Neural cell (in vitro differentiated cells): Measurements from ENCODE around the gene TMEM234. TPM values are rescaled to one million over a fixed set of nuclear protein-coding genes. Genes with fewer than 3 reads are reported as not detected.

Experiments
- H2AFZ ChIP-seq: fragments of 200-600, 300-800 bp; sonication (generic), shearing (Covaris generic); 2 replicates; pipeline ENCODE4 v1.6.0; 2014; ENCODE audit warnings: low read depth, mild to moderate bottlenecking, antibody characterized with exemption, low read length, moderate library complexity
- H3F3A ChIP-seq: fragments of 200-600 bp; shearing (Covaris generic); 2 replicates; pipeline ENCODE4 v1.6.1; 2016; ENCODE audit warnings: mild to moderate bottlenecking, moderate library complexity, mixed read lengths, antibody characterized with exemption, low read length; ENCODE audit not compliant: insufficient read depth, poor library complexity, severe bottlenecking
- H3K27ac ChIP-seq: fragments of 200-600, 300-800 bp; sonication (generic), shearing (Covaris generic); 2 replicates; pipeline ENCODE4 v1.5.1; 2014; ENCODE audit warnings: mild to moderate bottlenecking, low read length, moderate library complexity
- H3K27me3 ChIP-seq: fragments of 300-800, 200-600 bp; sonication (generic), shearing (Covaris generic); 2 replicates; pipeline ENCODE4 v1.6.0; 2014; ENCODE audit warnings: mild to moderate bottlenecking, low read depth, low read length, moderate library complexity; ENCODE audit not compliant: insufficient read depth
- H3K36me3 ChIP-seq: fragments of 300-800, 200-600 bp; sonication (generic), shearing (Covaris generic); 2 replicates; pipeline ENCODE4 v1.5.1; 2014; ENCODE audit warnings: mild to moderate bottlenecking, antibody characterized with exemption, low read length, moderate library complexity; ENCODE audit not compliant: insufficient read depth
- H3K4me2 ChIP-seq: fragments of 300-800, 200-600 bp; sonication (generic), shearing (Covaris generic); 2 replicates; pipeline ENCODE4 v1.6.0; 2014; ENCODE audit warnings: mild to moderate bottlenecking, low read length
- H3K4me3 ChIP-seq: fragments of 300-800, 200-600 bp; sonication (generic), shearing (Covaris generic); 2 replicates; pipeline ENCODE4 v1.5.1; 2014; ENCODE audit warnings: mild to moderate bottlenecking, low read length, moderate library complexity
- H3K79me2 ChIP-seq: fragments of 200-600 bp; shearing (Covaris generic); replicated peaks from 2 replicates; pipeline ENCODE4 v1.6.0; 2014; ENCODE audit warnings: mild to moderate bottlenecking, low read length, moderate library complexity; ENCODE audit not compliant: insufficient read depth
- H3K9ac ChIP-seq: fragments of 300-800, 200-600 bp; sonication (generic), shearing (Covaris generic); 2 replicates; pipeline ENCODE4 v1.6.1; 2016; ENCODE audit warnings: mild to moderate bottlenecking, low read length, mixed read lengths
- H3K9me2 ChIP-seq: fragments of 200-600 bp; shearing (Covaris generic); 2 replicates; pipeline ENCODE4 v1.6.1; 2016; ENCODE audit warnings: mild to moderate bottlenecking, low read length, mixed read lengths; ENCODE audit not compliant: insufficient read depth
- H3K9me3 ChIP-seq: fragments of 200-600, 300-800 bp; sonication (generic), shearing (Covaris generic); 2 replicates; pipeline ENCODE4 v1.6.1; 2016; ENCODE audit warnings: mild to moderate bottlenecking, mixed run types, low read length, moderate library complexity, mixed read lengths
- H4K20me1 ChIP-seq: fragments of 200-600 bp; shearing (Covaris generic); 2 replicates; pipeline ENCODE4 v1.6.1; 2016; ENCODE audit warnings: mild to moderate bottlenecking, mixed run types; ENCODE audit not compliant: insufficient read depth
- EP300 ChIP-seq: fragments of 450-650 bp; conservative IDR thresholded peaks from 2 replicates; pipeline ENCODE4 v1.6.1; 2014; ENCODE audit warnings: antibody characterized with exemption, mild to moderate bottlenecking, moderate library complexity; ENCODE audit not compliant: poor library complexity, severe bottlenecking
- EZH2 ChIP-seq: fragments of 200-600, 300-800 bp; shearing (Covaris generic), sonication (generic); IDR thresholded peaks from 2 replicates; pipeline ENCODE4 v1.6.1; 2014; ENCODE audit warnings: antibody characterized with exemption, low read length, borderline replicate concordance, mild to moderate bottlenecking; ENCODE audit not compliant: insufficient read depth, poor library complexity, severe bottlenecking
- MXI1 ChIP-seq: fragments of 450-650 bp; conservative IDR thresholded peaks from 2 replicates; pipeline ENCODE4 v1.6.1; 2014; ENCODE audit warnings: antibody characterized with exemption, mild to moderate bottlenecking; ENCODE audit not compliant: poor library complexity, severe bottlenecking
- POLR2AphosphoS5 ChIP-seq: IDR thresholded peaks from 2 replicates; pipeline ENCODE4 v1.6.1; 2012
- RAD21 ChIP-seq: fragments of 450-650 bp; conservative IDR thresholded peaks from 2 replicates; pipeline ENCODE4 v1.6.1; 2014; ENCODE audit warnings: antibody characterized with exemption, mild to moderate bottlenecking, moderate library complexity
- SMC3 ChIP-seq: fragments of 450-650 bp; conservative IDR thresholded peaks from 2 replicates; pipeline ENCODE4 v1.6.1; 2014; ENCODE audit warnings: antibody characterized with exemption, mild to moderate bottlenecking, moderate library complexity; ENCODE audit not compliant: poor library complexity
- TAF1 ChIP-seq: IDR thresholded peaks from 2 replicates; pipeline ENCODE4 v1.6.1; 2012; ENCODE audit warnings: low read depth
- polyA plus RNA-seq: library from polyadenylated mRNA; depleted of rRNA; stranded (reverse); fragments of >200 nt; gene quantifications from 2 replicates; pipeline ENCODE4 v1.2.3, GENCODE V29; 2014
- TF ChIP-seq, protein P1 (sequence below): IDR thresholded peaks from 2 replicates; pipeline ENCODE4 v1.6.1; 2012; ENCODE audit warnings: borderline replicate concordance
- TF ChIP-seq, protein P2 (sequence below): fragments of 450-650 bp; IDR thresholded peaks from 2 replicates; pipeline ENCODE4 v1.5.1; 2014; ENCODE audit warnings: antibody characterized with exemption, mild to moderate bottlenecking, moderate library complexity; ENCODE audit not compliant: poor library complexity, severe bottlenecking

TMEM234 gene
- polyA plus RNA-seq, 1 donor from 2014 or later, result 24.4 TPM

DNA sequence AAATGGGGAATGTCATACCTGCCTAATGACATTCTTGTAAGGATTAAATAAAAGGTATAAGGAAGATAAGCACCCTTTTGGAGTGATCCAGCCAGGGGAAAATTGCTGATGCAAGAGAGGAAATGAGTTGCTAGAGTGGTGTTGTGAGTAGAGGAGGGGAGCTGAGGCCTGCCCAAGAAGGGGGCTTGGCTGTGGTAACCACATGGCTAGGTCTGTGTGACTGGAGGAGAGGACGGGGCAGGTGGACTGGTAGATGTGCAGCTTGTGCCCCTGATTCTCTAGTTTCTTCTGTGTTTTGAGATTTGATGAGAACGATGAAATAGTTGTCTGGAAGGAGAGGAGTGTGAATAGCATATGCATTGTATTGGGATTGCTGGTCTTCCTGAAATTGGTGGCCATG, 36.1 kb downstream of the TMEM234 start:
- Histone ChIP-seq H3K9ac (no peak overlapping the region), H3K36me3 (no peaks in the 10 kb centered on the region), H4K20me1 (no peaks in the 10 kb centered on the region), H3K9me2 (no peaks in the 10 kb centered on the region), H3K27ac (no peak overlapping the region), H3K4me3 (no peak overlapping the region), H3K79me2 (peaks cover 20% of the 10 kb centered on the region), H3K9me3 (no peaks in the 10 kb centered on the region), H3K27me3 (no peaks in the 10 kb centered on the region), H2AFZ (no peak overlapping the region), H3F3A (no peaks in the 10 kb centered on the region), H3K4me2 (no peak overlapping the region)
- TF ChIP-seq EZH2 (no peak), RAD21 (no peak), SMC3 (no peak), MXI1 (no peak), POLR2AphosphoS5 (no peak), TAF1 (no peak), EP300 (no peak)
- TF ChIP-seq, protein P1, sequence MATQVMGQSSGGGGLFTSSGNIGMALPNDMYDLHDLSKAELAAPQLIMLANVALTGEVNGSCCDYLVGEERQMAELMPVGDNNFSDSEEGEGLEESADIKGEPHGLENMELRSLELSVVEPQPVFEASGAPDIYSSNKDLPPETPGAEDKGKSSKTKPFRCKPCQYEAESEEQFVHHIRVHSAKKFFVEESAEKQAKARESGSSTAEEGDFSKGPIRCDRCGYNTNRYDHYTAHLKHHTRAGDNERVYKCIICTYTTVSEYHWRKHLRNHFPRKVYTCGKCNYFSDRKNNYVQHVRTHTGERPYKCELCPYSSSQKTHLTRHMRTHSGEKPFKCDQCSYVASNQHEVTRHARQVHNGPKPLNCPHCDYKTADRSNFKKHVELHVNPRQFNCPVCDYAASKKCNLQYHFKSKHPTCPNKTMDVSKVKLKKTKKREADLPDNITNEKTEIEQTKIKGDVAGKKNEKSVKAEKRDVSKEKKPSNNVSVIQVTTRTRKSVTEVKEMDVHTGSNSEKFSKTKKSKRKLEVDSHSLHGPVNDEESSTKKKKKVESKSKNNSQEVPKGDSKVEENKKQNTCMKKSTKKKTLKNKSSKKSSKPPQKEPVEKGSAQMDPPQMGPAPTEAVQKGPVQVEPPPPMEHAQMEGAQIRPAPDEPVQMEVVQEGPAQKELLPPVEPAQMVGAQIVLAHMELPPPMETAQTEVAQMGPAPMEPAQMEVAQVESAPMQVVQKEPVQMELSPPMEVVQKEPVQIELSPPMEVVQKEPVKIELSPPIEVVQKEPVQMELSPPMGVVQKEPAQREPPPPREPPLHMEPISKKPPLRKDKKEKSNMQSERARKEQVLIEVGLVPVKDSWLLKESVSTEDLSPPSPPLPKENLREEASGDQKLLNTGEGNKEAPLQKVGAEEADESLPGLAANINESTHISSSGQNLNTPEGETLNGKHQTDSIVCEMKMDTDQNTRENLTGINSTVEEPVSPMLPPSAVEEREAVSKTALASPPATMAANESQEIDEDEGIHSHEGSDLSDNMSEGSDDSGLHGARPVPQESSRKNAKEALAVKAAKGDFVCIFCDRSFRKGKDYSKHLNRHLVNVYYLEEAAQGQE, result no peak
- TF ChIP-seq, protein P2, sequence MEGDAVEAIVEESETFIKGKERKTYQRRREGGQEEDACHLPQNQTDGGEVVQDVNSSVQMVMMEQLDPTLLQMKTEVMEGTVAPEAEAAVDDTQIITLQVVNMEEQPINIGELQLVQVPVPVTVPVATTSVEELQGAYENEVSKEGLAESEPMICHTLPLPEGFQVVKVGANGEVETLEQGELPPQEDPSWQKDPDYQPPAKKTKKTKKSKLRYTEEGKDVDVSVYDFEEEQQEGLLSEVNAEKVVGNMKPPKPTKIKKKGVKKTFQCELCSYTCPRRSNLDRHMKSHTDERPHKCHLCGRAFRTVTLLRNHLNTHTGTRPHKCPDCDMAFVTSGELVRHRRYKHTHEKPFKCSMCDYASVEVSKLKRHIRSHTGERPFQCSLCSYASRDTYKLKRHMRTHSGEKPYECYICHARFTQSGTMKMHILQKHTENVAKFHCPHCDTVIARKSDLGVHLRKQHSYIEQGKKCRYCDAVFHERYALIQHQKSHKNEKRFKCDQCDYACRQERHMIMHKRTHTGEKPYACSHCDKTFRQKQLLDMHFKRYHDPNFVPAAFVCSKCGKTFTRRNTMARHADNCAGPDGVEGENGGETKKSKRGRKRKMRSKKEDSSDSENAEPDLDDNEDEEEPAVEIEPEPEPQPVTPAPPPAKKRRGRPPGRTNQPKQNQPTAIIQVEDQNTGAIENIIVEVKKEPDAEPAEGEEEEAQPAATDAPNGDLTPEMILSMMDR, result no peak

DNA sequence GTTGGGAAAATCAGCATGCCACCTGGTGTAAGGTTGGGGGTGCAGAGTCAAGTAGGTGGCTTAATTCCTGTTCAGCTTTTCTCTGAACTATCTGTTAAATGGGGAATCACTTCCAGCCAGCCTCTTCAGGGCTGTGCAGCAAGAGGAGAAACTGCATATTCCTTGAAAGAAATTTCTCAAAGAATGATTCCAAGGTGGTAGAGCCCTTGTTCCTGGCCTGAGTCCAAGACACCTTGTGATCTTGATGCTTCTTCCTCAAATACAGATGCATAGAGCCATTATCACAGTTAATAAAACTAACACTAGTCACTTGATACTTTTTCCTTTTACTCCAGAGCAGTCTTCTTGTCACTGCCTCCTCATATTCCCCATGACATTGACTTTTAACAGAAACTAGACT, 37.5 kb downstream of the TMEM234 start:
- TF ChIP-seq, protein P2, result no peak
- TF ChIP-seq MXI1, result no peak
- no peak for TF ChIP-seq EZH2
- TF ChIP-seq TAF1, result no peak
- no peak for TF ChIP-seq SMC3
- no peak for TF ChIP-seq POLR2AphosphoS5
- no peak for TF ChIP-seq EP300
- TF ChIP-seq, protein P1, result no peak
- no peak for TF ChIP-seq RAD21
- Histone ChIP-seq H3F3A (no peaks in the 10 kb centered on the region), H3K27me3 (no peaks in the 10 kb centered on the region), H3K4me3 (peak overlapping the region; percentile 1), H4K20me1 (no peaks in the 10 kb centered on the region), H3K36me3 (no peaks in the 10 kb centered on the region), H2AFZ (no peak overlapping the region), H3K9me3 (no peaks in the 10 kb centered on the region), H3K27ac (no peak overlapping the region), H3K4me2 (no peak overlapping the region), H3K79me2 (peaks cover 26% of the 10 kb centered on the region), H3K9ac (no peak overlapping the region), H3K9me2 (no peaks in the 10 kb centered on the region)
